GM19468 (cell line): ENCODE measurements around the gene DUT.
A peak's percentile ranks its signal among the peaks of the same experiment; 100 is the strongest.

Experiments
- ATAC-seq: cut with Tn5 transposase; IDR thresholded peaks from one replicate; pipeline ENCODE4 v1.9.1; 2021; ENCODE audit warnings: mild to moderate bottlenecking, moderate library complexity, moderate number of reproducible peaks; ENCODE audit not compliant: unreplicated experiment; ENCODE audit errors: extremely low read depth

The DUT gene

DNA sequence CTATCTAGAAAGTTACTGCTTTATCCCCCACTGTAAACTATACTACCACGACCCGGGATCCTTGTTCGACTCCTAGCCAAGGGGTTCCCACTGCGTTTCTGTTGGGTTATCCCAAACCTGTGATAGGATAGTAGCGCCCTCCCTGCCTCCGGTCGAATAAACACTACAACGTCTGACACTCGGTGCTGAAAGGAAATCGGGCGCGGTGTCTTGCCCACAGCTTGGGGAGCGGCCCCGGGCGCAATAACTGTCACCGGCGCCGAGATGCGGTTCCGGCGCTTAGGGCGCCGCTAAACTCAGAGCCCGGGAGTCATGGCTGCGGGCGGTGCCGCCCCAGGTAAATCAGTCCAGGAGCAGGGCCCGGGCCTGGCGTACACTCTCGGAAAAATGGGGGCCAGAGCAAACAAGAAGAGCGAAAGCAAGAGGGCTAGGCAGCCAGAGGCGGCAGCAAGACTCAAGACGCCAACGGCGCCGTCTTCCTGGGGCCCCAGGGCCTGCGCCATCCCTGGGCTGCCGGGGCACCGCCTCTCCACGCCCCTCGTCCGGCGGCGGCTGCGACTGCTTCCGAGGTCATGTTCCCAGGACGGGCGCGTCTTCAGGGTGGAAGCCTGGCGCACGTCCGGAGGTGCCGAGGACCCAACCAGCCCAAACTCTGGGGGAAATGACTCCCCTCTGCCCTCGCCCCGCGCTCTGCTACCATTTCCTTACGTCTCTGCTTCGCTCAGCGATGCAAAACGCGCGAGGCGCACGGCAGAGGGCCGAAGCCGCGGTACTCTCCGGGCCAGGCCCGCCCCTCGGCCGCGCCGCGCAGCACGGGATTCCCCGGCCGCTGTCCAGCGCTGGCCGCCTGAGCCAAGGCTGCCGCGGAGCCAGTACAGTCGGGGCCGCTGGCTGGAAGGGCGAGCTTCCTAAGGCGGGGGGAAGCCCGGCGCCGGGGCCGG, at the start of gene DUT:
Gene DUT (plus strand): TSS at position 575 of the 941 bp plus-strand sequence. CDS start 87 bp downstream, at position 662.
- peak; percentile 65 for ATAC-seq

DNA sequence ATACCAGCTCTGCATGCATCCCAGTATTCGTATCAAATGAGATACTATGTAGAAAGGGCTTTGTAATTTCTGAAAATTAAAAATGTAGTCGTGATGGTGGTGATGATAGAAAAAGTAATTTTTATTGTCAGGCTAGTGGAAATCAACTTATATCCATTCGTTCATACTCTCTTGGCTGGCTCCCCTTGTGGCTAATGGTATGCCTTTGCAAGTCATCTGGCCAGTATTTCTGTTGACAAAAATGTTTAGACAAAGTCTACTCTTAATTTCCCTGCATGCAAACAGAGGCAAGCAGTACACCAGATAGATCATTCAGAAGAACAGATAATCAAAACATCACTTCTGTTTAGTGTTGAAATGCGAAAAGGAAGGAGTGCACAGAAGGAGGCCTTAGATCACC, 49.6 kb upstream of the DUT start:
- no peak for ATAC-seq

DNA sequence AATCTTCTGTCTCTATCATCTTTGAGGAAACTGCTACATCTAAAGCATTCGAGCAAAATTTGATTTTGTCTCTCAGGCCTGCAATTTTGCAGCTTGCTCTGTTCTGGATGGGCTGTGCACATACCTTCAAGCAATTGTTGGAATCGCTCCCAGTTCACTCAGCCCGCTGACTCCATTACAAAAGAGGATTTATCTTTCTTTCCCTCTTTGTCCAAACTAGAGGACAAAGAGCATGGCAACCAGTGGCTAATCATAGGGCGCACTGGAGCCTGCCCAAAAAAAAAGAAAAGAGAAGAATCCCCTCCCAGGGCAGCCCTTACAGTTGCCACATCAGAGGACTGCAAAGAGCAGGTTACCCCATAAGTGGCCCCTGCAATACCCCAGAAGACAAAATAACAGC, 49.0 kb upstream of the DUT start:
- ATAC-seq, result no peak

GRCh38 chr15:48283396-48284145, 47.7 kb upstream of the DUT start:
- no peak for ATAC-seq

DNA sequence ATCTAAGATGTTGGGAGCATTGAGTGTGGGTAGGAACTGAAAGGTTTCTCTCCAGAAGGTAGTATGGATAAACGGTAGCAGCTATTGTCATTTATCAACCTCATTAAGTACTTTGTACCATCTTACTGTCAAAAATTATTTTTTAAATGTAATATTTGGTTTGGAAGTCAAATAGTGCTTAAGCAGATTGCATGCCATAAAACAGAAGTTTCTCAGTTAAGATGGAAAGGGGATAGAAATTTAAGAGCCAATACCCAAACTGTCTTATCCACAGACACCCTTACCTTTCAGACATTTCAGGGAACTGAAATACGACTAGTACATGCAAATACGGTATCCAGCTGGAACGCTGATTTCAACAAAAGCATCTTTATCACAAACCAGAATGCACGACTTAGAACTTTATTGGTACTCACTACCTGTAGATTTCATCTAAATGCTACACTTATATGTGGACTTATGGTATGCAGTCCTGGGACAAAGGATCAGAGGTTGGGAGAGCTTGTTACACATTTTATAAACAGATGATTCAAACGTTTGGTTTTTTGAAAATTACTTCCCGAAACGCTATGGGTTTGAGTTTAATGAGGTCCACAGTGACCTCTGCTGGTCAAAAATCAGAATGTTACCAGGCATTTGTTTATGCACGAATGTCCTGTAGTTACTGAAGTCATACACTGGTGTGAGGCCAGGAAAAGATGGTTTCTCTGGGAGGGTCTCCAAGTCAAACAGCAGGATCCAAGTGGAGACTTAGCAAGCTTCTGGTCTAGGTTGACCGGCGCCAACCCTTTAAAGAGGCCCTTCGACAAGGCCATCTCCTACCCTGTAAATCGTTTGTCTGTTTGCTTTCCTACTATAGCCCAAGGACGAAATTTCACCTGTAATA, 45.7 kb upstream of the DUT start:
- ATAC-seq, result no peak

- no peak for ATAC-seq
Observed at GRCh38 chr15:48289628-48290027, 41.6 kb upstream of the DUT start.

DNA sequence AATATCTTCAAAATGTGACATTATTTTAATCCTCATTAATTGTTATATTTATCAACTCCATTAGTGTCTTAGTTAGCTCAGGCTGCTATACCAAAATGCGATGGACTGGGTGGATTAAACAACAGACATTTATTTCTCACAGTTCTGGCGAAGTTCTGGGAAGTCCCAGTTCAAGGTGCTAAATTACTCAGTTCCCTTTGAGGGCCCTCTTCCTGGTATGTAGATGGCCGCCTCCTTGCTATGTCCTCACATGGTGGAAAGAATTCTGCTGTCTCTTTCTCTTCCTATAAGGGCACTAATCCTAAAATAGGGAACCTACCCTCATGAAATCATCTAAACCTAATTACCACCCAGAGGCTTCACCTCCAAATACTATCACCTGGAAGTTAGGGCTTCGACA, 38.8 kb upstream of the DUT start:
- no peak for ATAC-seq

GRCh38 chr15:48297668-48298067, 33.6 kb upstream of the DUT start:
- ATAC-seq, result no peak

DNA sequence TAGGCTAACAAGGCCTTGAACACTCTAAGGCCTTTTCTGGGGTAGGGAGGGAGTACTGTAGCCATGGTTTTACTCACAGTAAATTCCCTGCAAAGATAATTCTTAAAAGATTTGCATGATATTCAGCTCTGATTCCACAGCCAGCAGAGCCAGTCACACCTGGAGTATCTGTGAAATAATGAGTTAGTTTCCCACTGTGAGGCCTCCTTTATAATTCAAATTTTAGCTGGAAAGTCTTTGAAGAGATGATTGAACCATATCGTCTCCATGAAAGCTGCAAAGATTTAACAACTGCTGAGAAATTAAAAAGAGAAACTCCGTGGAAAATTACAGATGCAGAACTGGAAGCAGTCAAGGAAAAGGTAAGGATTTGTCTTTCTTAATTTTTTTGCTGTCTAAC, 32.3 kb upstream of the DUT start:
- no peak for ATAC-seq

DNA sequence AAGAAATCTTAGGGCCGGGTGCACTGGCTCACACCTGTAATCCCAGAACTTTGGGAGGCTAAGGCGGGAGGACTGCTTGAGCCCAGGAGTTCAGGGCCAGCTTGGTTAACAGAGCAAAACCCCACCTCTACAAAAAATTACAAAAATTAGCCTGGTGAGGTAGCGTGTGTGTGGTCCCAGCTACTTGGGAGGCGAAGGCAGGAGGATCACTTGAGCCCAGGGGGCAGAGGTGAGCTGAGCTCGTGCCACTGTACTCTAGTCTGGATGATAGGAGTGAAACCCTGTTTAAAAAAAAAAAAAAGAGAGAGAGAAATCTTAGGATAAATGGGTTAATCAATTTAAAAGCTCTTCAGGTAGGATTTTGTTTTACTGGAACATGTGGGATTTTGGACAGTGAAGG, 31.2 kb upstream of the DUT start:
- ATAC-seq, result no peak

GRCh38 chr15:48304398-48304797, 26.8 kb upstream of the DUT start:
- ATAC-seq, result no peak

- no peak for ATAC-seq
Observed at GRCh38 chr15:48306639-48307038, 24.6 kb upstream of the DUT start.

GRCh38 chr15:48307586-48307985, 23.6 kb upstream of the DUT start:
- no peak for ATAC-seq

DNA sequence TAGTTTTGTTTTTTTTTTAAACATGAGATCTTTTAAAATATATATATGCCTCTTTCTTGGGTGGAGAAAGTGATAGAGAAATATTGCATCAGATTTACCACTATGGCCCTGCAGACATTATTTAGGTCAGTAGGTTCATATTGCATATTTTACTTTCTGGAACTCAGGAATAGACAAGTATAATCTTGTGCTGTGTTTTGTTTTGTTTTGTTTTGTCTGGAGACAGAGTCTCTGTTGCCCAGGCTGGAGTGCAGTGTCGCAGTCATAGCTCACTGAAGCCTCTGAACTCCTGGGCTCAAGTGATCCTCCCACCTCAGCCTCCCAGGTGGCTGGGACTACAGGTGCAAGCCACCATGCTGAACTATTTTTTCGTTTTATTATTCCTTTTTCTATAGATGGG, 21.5 kb upstream of the DUT start:
- no peak for ATAC-seq

- ATAC-seq, result no peak
Observed at GRCh38 chr15:48313216-48313615, 18.0 kb upstream of the DUT start.

DNA sequence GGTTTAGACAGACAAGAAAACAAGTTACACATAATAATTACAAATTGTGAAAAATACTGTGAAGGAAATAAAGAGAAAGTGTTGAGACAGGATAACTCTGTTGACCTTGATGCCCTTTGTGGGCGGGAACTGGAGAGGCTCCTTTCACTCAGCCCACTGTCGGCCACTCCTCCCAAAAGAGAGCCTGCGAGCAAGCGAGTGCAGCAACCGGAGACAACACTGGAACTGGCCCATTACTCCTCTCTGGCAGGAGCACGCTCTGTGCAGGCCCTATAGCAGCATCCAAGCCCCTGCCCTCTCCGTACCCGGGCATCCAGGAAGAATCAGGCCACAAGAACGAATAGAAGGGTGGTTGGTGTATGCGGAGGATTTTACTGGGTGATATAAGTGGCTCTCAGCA, 16.2 kb upstream of the DUT start:
- ATAC-seq, result no peak

DNA sequence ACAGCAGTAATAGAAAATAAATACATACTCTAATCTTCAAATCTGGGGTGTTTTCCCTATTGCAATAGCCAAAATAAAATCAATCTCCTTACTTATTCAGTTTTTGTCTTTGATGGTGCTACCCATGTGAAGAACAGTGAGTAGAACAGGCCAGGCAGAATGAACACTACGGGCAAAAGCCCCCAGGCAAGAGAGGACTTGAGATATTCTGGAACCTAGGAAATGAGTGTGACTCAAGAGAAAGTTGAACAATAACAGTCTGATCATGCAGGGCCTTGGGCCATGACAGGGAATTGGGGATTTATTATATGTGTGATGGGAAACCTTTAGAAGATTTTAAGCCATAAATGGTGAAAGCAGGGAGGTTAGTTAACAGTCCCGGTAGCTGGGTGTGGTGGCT, 14.0 kb upstream of the DUT start:
- ATAC-seq, result no peak

DNA sequence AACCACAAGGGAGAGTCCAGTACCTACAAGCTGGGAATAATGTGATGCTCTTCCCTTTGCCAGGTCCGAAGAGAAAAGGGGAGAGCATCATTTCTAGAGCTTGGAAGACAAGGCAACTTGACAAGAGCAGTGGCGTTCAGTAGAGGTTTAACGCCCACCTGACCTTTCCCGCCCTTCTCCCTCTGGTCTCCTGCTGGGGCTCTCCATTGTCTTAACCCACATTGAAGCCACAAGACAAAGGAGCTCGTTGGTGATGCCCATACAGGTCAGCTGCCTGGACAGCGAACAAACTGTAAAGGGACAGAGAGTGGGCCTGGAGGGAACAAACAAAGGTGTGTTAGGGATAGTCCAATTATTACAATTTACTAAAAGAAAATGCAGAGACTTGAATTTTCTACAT, 13.1 kb upstream of the DUT start:
- no peak for ATAC-seq

DNA sequence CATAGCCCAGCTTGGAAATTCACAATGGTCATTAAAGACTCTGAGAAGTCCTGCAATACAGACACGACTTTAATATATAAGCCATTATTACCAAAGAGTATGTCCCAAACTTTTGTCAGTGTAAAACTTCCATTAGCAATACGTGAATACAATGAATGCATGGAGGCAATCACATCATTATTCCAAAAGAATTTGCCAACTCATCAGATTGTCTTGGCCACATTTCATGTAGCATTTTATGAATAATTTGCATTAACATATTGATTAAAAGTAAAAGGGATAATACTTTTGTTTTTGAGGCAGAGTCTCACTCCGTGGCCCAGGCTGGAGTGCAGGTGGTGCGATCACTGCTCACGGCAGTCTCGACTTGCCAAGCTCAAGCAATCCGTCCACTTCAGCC, 7.9 kb upstream of the DUT start:
- no peak for ATAC-seq

- ATAC-seq, result no peak
Observed at GRCh38 chr15:48324949-48325348, 6.3 kb upstream of the DUT start.
